Caki2 (cell line): ENCODE data around the gene MLEC. TPM values are rescaled to one million over a fixed set of nuclear protein-coding genes. Genes with fewer than 3 reads are reported as not detected.

ENCODE experiments used
- total RNA-seq: library from RNA; depleted of rRNA; stranded (reverse); fragments of >200 nt; shearing (Covaris generic); gene quantifications from 2 replicates; pipeline ENCODE4 v1.2.3, GENCODE V29; 2014; ENCODE audit warnings: low replicate concordance; rRNA removed

The MLEC gene
- total RNA-seq, 1 experiment from 2014 or later = 80.6 TPM

Other genes starting within 250 kb of the MLEC start
- gene COX6A1, start 249.0 kb upstream of the MLEC start, total RNA-seq = 793 and 854 TPM in 2 replicates
- gene TRIAP1, start 240.8 kb upstream of the MLEC start, total RNA-seq = 75.7 and 92.8 TPM in 2 replicates
- 24.9 and 36.8 TPM in 2 replicates for gene GATC, start 240.7 kb upstream of the MLEC start, total RNA-seq
- 336 and 419 TPM in 2 replicates for gene SRSF9, start 217.4 kb upstream of the MLEC start, total RNA-seq
- 551 and 600 TPM in 2 replicates for gene DYNLL1, start 191.0 kb upstream of the MLEC start, total RNA-seq
- 19.3 and 35.9 TPM in 2 replicates for gene COQ5, start 158.0 kb upstream of the MLEC start, total RNA-seq
- 59.8 and 79.9 TPM in 2 replicates for gene RNF10, start 152.8 kb upstream of the MLEC start, total RNA-seq
- 68.5 and 78.9 TPM in 2 replicates for gene POP5, start 105.7 kb upstream of the MLEC start, total RNA-seq
- not detected in 2 replicates for gene CABP1, start 46.5 kb upstream of the MLEC start, total RNA-seq
- 41.8 and 46.2 TPM in 2 replicates for gene UNC119B, start 23.3 kb downstream of the MLEC start, total RNA-seq
- gene ACADS, start 38.7 kb downstream of the MLEC start, total RNA-seq = 44.1 and 55.0 TPM in 2 replicates
- gene SPPL3, start 217.2 kb downstream of the MLEC start, total RNA-seq = 7.4 and 13.2 TPM in 2 replicates